Measurements from ENCODE around the gene DMRT1. TPM values are rescaled to one million over a fixed set of nuclear protein-coding genes. Genes with fewer than 3 reads are reported as not detected.

Gene DMRT1
- total RNA-seq, 1 donor from 2014 or later: 0.09 TPM

DNA sequence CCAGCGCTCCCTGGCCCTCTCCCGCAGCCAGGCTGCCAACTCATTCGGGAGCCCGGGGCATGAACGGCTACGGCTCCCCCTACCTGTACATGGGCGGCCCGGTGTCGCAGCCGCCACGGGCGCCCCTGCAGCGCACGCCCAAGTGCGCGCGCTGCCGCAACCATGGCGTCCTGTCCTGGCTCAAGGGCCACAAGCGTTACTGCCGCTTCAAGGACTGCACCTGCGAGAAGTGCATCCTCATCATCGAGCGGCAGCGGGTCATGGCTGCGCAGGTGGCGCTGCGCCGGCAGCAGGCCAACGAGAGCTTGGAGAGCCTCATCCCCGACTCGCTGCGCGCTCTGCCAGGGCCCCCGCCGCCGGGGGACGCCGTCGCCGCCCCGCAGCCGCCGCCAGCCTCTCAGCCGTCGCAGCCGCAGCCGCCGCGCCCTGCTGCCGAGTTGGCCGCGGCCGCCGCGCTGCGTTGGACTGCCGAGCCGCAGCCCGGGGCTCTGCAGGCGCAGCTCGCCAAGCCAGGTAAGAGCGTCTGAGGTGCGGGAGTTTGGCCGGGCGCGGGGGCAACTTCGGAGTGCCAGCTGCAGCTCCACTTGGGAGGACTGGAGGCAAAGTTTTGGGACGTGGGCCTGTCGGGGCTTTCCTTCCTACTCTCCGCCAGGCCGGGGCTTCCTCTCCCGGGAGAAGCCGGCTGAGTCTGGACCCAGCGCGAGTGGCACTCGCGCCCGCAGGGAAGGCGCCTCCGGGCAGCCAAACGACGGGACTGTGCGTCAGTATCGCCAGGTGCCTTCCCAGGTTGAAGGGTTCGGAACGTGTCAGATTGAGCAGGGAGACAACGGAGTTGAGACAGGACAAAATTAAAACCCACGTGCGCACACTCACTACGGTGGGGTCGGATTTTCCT lies 135.7 kb downstream of the DMRT1 start:
- no peak overlapping the region for H3K27ac Mint-ChIP-seq
- H3F3A ChIP-seq (ENCODE audit: low read depth): peaks cover 46% of the 10 kb centered on the region
- peaks cover 36% of the 10 kb centered on the region for H3K4me1 ChIP-seq
- H3K27ac ChIP-seq: no peak overlapping the region
- no peaks in the 10 kb centered on the region for H3K36me3 Mint-ChIP-seq
- H3K9ac ChIP-seq: no peak overlapping the region
- no peaks in the 10 kb centered on the region for H3K79me2 ChIP-seq (ENCODE audit: low read depth)
- H3K4me1 Mint-ChIP-seq: peaks cover 40% of the 10 kb centered on the region
- TF ChIP-seq EZH2 (IDR thresholded peaks at IDR 0.05): peak; percentile 91
- TF ChIP-seq EZH2phosphoT487 (IDR thresholded peaks at IDR 0.05): peak; percentile 84
- TF ChIP-seq, protein P1, sequence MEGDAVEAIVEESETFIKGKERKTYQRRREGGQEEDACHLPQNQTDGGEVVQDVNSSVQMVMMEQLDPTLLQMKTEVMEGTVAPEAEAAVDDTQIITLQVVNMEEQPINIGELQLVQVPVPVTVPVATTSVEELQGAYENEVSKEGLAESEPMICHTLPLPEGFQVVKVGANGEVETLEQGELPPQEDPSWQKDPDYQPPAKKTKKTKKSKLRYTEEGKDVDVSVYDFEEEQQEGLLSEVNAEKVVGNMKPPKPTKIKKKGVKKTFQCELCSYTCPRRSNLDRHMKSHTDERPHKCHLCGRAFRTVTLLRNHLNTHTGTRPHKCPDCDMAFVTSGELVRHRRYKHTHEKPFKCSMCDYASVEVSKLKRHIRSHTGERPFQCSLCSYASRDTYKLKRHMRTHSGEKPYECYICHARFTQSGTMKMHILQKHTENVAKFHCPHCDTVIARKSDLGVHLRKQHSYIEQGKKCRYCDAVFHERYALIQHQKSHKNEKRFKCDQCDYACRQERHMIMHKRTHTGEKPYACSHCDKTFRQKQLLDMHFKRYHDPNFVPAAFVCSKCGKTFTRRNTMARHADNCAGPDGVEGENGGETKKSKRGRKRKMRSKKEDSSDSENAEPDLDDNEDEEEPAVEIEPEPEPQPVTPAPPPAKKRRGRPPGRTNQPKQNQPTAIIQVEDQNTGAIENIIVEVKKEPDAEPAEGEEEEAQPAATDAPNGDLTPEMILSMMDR (IDR thresholded peaks at IDR 0.05): peak; percentile 5
- no peaks in the 10 kb centered on the region for H3K9me3 ChIP-seq (ENCODE audit: low read depth)
- DNase-seq (ENCODE audit: low spot score): peak; percentile 78
- H2AFZ ChIP-seq (replicated peaks): peak overlapping the region; percentile 85
- peaks cover 31% of the 10 kb centered on the region for H4K20me1 ChIP-seq (ENCODE audit: low read depth)
- no peaks in the 10 kb centered on the region for H3K9me3 Mint-ChIP-seq
- peaks cover 79% of the 10 kb centered on the region for H3K27me3 Mint-ChIP-seq (ENCODE audit: insufficient read depth, low read depth)
- H3K4me3 ChIP-seq: peak overlapping the region; percentile 55
- H3K4me2 ChIP-seq: peak overlapping the region; percentile 85
- H3K36me3 ChIP-seq: no peaks in the 10 kb centered on the region
- H3K4me3 Mint-ChIP-seq: peak overlapping the region; percentile 86
- peaks cover 98% of the 10 kb centered on the region for H3K27me3 ChIP-seq

DNA sequence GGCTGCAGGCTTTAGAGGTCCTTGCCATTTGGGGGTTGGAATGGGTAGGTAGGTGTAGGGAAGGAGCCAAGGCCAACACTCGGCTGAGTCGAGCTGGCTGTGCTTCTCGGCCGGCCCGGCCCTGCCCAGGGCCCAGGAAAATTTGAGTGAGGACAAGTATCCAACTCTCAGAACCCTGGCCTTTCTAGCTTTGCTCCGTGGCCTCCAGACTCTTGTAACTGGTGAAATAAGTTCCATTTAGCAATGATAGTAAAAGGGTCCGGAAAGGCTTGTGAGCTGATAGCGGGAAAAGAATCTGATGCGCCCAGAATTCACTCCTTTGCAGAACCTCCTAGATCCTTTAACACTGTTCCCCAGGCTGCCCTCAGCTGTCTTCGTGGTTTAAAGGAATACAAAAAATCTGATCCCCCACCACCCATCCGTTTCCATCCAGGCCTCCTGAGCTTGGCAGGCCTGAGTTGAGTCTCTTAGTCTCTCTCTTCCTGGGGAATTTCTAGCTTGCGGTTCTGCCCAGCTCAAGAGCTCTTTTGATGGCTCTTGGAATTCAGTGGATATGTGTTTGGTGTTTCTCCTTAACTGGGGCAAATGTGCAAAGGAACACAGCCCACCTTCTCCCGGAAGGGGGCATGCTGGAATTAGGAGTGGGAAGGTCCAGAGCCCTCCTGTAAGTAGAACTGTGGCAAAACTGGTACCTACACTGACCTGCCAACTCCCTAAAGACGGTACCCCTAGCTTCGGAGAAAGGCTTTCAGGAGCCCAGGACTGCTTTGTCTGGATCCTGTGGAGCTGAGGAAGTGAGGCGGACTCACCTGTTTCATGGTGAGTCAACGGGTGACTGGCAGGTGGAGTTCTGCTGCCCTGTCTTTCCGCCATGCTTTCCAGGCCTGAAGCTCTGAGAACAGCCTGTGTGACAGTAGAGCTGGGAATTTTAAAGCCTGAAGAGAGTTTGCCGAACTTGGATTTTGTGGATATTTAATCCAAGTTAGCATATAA lies 136.6 kb downstream of the DMRT1 start:
- H3K4me3 Mint-ChIP-seq: peak overlapping the region; percentile 86
- peaks cover 78% of the 10 kb centered on the region for H3K27me3 Mint-ChIP-seq (ENCODE audit: insufficient read depth, low read depth)
- Histone ChIP-seq H3K27me3 (peaks cover 98% of the 10 kb centered on the region), H3K36me3 (no peaks in the 10 kb centered on the region), H3K9ac (no peak overlapping the region), H3K27ac (no peak overlapping the region), H3K79me2 (ENCODE audit: low read depth) (no peaks in the 10 kb centered on the region), H4K20me1 (ENCODE audit: low read depth) (peaks cover 31% of the 10 kb centered on the region), H2AFZ (replicated peaks) (no peak overlapping the region), H3K4me2 (peak overlapping the region; percentile 85), H3F3A (ENCODE audit: low read depth) (peaks cover 37% of the 10 kb centered on the region), H3K4me3 (peak overlapping the region; percentile 55), H3K9me3 (ENCODE audit: low read depth) (no peaks in the 10 kb centered on the region), H3K4me1 (peaks cover 27% of the 10 kb centered on the region)
- H3K4me1 Mint-ChIP-seq: peaks cover 40% of the 10 kb centered on the region
- peak overlapping the region; percentile 54 for H3K27ac Mint-ChIP-seq
- peaks cover 2% of the 10 kb centered on the region for H3K36me3 Mint-ChIP-seq
- no peaks in the 10 kb centered on the region for H3K9me3 Mint-ChIP-seq
- TF ChIP-seq, protein P1 (IDR thresholded peaks at IDR 0.05): no peak
- TF ChIP-seq EZH2phosphoT487 (IDR thresholded peaks at IDR 0.05): peak; percentile 17
- peak; percentile 12 for TF ChIP-seq EZH2 (IDR thresholded peaks at IDR 0.05)
- DNase-seq (ENCODE audit: low spot score): no peak

DNA sequence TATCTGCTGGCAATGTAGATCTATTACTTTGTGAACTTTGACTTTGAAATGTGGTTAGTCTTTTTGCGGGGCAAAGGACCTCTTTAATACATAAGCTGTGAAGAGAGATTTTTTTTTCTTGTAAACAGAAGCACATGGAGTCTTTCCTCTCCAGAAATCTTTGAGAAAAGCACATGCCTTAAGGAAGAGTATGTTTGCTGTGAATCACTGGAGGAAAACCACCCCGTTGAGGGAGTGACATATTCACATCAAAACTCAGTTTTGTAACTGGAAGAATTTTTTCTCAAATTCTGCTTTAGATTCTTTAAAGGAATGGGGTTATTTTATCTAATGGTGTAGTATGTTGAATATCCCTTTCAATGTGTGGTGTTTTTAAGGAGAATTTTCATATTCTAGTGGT lies 138.5 kb downstream of the DMRT1 start:
- H3K27me3 Mint-ChIP-seq (ENCODE audit: insufficient read depth, low read depth): peaks cover 73% of the 10 kb centered on the region
- H3K36me3 Mint-ChIP-seq: peaks cover 2% of the 10 kb centered on the region
- Histone ChIP-seq H3K4me3 (no peak overlapping the region), H3K36me3 (no peaks in the 10 kb centered on the region), H3K27me3 (peaks cover 100% of the 10 kb centered on the region), H2AFZ (replicated peaks) (no peak overlapping the region), H3K9ac (no peak overlapping the region), H3K4me1 (peaks cover 11% of the 10 kb centered on the region), H3K27ac (no peak overlapping the region), H3K9me3 (ENCODE audit: low read depth) (no peaks in the 10 kb centered on the region), H3F3A (ENCODE audit: low read depth) (peaks cover 18% of the 10 kb centered on the region), H3K4me2 (no peak overlapping the region), H4K20me1 (ENCODE audit: low read depth) (peaks cover 31% of the 10 kb centered on the region), H3K79me2 (ENCODE audit: low read depth) (no peaks in the 10 kb centered on the region)
- no peak overlapping the region for H3K27ac Mint-ChIP-seq
- DNase-seq (ENCODE audit: low spot score): no peak
- H3K4me1 Mint-ChIP-seq: peaks cover 21% of the 10 kb centered on the region
- TF ChIP-seq EZH2phosphoT487 (IDR thresholded peaks at IDR 0.05) (no peak), EZH2 (IDR thresholded peaks at IDR 0.05) (no peak)
- TF ChIP-seq, protein P1 (IDR thresholded peaks at IDR 0.05): no peak
- H3K4me3 Mint-ChIP-seq: peak overlapping the region; percentile 2
- no peaks in the 10 kb centered on the region for H3K9me3 Mint-ChIP-seq

Data from neural progenitor cell (in vitro differentiated cells).